ENCODE results near the gene NANOS2. TPM values are rescaled to one million over a fixed set of nuclear protein-coding genes. Genes with fewer than 3 reads are reported as not detected.

NANOS2 gene
- polyA plus RNA-seq, 6 donors from 2014 or later = not detected

DNA sequence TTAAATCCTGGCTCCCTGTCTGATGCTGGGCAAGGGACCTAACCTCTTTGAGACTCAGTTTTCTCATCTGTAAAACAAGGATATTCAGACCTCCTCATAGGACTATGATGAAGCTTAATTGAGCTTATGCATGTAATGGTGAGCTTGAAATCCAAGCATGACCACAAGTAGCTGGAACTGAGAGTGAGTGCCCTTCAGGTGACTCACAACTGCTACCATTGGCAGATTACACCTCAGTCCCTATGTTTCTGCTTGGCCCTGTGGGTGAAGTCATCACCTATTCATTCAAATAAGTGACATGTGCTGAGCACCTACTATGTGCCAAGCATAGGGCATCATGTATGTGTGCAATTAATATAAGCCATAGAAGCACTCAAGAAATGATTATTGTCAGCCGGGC is 33.3 kb upstream of the NANOS2 start:
- no peak for ATAC-seq (ENCODE audit: low read depth in 2 of 2)
- H3K4me3 Mint-ChIP-seq = no peak overlapping the region
- no peak overlapping the region for H3K27ac Mint-ChIP-seq
- H3K36me3 Mint-ChIP-seq = no peaks in the 10 kb centered on the region
- H3K9me3 Mint-ChIP-seq = peaks cover 0 to 11% (median 4%) of the 10 kb centered on the region in 7 donors
- peaks cover 36% of the 10 kb centered on the region in 3 donors for H3K27me3 Mint-ChIP-seq
- H3K4me1 Mint-ChIP-seq = peaks cover under 1 to 7% (median under 1%) of the 10 kb centered on the region in 3 donors
- no peak for DNase-seq

DNA sequence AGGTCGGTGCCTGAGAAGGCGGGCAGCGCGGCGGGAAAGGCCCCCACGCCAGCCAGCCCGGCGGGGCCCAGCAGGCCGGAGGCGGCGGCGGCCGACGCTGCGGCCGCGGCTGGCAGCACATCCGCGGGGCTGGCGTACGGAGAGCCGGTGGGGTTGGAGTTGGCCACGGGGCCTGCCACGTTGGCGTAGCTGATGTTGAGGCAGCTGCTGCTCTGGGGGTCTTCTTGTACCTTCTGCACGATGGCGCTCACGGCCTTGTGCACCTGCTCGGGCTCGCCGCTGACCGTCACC is 25.9 kb upstream of the NANOS2 start:
- Mint-ChIP-seq H3K4me3 (no peak overlapping the region), H3K9me3 (peaks cover 0 to 9% (median 2%) of the 10 kb centered on the region in 7 donors), H3K4me1 (no peaks in the 10 kb centered on the region), H3K27ac (no peak overlapping the region), H3K27me3 (peaks cover 36 to 70% (median 63%) of the 10 kb centered on the region in 3 donors), H3K36me3 (peaks cover 0 to 4% of the 10 kb centered on the region in 2 donors)
- DNase-seq = no peak
- ATAC-seq (ENCODE audit: low read depth in 2 of 2) = no peak

DNA sequence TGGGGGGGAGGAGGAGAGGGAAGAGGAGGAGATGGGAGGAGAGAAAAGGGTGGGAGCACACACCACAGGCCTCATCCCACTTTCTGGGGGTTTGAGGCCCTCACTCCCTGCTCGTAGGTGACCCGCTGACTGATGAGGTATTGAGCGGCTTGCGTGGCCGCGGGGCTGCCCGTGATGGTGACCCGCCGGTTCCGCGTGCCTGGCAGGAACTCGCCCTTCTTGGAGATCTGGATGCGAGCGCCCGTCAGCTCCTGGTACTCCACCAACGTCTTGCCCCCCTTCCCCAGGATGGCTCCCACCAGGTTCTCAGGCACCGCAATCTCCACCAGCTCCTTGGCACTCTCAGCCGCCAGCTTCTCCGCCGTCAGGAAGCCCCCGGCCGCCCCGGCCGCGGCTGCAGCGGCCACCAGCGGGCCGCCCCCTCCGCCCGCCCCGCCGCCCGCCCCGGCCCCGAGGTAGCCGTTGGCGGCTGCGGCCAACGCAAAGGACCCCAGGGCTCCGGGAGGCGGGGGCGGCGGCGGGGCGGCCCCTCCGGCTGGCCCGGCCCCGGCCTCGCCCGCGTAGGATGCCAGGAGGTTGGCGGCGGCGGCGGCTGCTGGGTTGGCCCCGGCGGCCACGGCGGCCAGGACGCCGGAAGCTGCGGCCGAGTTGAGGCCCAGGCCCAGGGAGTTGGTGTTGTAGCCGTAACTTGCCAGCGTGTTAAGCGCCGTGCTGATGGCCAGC is 25.4 kb upstream of the NANOS2 start:
- no peak for ATAC-seq (ENCODE audit: low read depth in 2 of 2)
- Mint-ChIP-seq H3K9me3 (peaks cover 0 to 9% (median 2%) of the 10 kb centered on the region in 7 donors), H3K4me1 (no peaks in the 10 kb centered on the region), H3K27ac (no peak overlapping the region), H3K4me3 (no peak overlapping the region), H3K36me3 (peaks cover 0 to 4% of the 10 kb centered on the region in 2 donors), H3K27me3 (peaks cover 39 to 75% (median 66%) of the 10 kb centered on the region in 3 donors)
- no peak for DNase-seq

DNA sequence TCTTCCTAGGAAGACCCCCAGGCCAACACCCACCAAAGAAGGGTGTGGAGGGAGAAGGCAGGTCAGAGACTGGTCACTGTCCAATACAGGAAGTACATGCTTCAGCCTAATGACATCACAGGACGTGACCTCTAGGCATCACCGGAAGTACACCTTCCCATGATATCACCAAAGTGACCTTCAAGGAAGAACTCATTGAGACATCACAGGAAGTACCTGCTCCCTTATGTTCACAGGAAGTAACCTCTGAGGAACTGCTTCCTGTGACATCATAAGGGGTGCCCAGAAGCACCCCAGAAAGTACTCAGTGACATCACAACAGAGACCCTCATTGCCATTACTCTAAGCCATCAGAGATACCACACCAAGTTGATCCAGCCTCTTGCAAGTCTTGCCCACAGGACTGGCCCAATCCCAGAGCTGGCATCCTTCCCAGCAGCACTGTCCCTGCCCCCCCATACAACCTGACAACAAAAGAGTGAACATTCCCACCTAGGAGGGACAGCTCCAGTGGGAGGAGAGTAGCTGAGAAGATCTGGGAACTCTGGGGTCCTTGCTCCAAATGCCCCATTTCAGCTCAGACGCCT is 24.2 kb upstream of the NANOS2 start:
- DNase-seq (no peak), ATAC-seq (ENCODE audit: low read depth in 2 of 2) (no peak)
- Mint-ChIP-seq H3K4me1 (no peaks in the 10 kb centered on the region), H3K4me3 (no peak overlapping the region), H3K27me3 (peaks cover 36 to 81% (median 72%) of the 10 kb centered on the region in 3 donors), H3K9me3 (peaks cover 0 to 9% (median 2%) of the 10 kb centered on the region in 7 donors), H3K27ac (no peak overlapping the region), H3K36me3 (peaks cover 0 to 4% of the 10 kb centered on the region in 2 donors)

DNA sequence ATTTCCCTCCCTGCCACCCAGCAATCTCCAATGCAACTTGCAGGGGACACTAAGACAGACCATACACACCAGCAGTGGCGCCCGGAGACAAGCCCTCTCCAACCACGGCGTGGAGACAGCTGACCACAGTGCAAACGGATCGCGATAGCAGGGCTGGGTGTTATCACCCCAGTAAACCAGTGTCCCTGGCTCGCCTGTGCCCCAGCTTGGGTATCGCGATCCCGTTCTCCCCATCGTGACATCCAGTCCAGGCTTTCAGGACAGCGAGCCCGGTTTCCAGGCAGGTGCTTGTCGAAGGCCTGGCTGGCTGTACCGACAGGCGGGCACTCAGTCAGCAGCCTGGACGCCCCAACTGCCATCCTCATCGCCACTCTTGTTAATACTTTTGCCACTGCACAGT is 20.7 kb upstream of the NANOS2 start:
- H3K4me1 Mint-ChIP-seq = no peaks in the 10 kb centered on the region
- H3K9me3 Mint-ChIP-seq = peaks cover 0 to 9% (median 2%) of the 10 kb centered on the region in 7 donors
- peaks cover 0 to 4% of the 10 kb centered on the region in 2 donors for H3K36me3 Mint-ChIP-seq
- H3K4me3 Mint-ChIP-seq = peak overlapping the region in 1 of 8 donors; percentile 15
- no peak overlapping the region for H3K27ac Mint-ChIP-seq
- peaks cover 39 to 86% (median 74%) of the 10 kb centered on the region in 3 donors for H3K27me3 Mint-ChIP-seq
- no peak for ATAC-seq (ENCODE audit: low read depth in 2 of 2)
- DNase-seq = no peak

DNA sequence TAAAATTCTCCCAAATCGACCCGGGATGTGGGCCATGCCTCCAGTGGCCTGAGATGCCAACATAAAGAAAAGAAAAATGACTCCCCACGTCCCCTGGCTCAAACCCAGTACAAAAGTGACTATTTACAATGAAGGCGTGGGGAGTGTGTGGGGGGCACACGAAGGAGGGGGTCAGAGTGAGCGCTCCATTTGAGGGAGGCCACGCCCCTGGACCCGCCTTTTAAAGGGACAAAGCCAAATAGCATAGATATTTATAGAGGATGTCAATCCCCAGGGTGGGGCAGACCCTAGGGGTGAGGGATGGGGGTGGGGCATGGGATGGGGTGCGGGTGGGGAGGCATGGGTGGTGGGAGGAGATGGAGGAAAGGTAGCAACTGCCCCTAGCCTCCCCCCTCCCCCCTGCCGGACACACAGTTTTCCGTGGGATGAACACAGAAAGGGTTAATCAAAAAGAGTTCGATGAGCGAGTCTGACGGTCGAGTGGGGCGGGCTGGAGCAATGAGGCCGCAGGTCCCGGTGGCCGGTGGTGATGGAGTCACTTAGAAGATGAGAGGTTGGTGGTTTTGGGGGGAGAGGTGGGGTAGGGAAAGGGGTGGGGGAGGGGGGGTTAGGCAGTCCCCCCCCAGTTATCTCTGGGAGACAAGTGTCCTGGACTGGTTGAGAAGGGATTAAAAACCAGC is 20.1 kb upstream of the NANOS2 start:
- peaks cover 0 to 4% of the 10 kb centered on the region in 2 donors for H3K36me3 Mint-ChIP-seq
- DNase-seq (no peak), ATAC-seq (ENCODE audit: low read depth in 2 of 2) (no peak)
- H3K27ac Mint-ChIP-seq = no peak overlapping the region
- H3K27me3 Mint-ChIP-seq = peaks cover 36 to 89% (median 74%) of the 10 kb centered on the region in 3 donors
- H3K4me3 Mint-ChIP-seq = no peak overlapping the region
- no peaks in the 10 kb centered on the region for H3K4me1 Mint-ChIP-seq
- peaks cover 0 to 9% (median 2%) of the 10 kb centered on the region in 7 donors for H3K9me3 Mint-ChIP-seq

DNA sequence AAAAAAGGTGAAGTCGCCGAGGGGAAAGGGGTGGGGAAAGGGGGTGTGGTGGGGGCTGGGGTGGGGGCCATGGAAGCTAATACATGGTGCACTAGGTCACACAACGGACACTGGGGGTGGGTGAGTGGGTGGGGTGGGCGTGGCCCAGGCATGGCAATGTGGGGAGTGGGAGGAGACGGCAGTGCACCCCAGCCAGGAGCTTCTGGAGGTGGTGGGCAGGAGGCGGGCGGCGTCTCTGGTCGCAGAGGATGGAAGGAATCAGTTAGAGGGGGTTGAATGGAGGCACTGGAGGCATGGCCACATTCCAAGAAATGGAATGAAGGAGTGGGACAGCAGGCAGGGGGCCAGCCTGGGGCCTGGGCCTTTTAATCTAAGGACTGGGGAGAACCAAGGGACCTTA is 19.2 kb upstream of the NANOS2 start:
- H3K9me3 Mint-ChIP-seq = peaks cover 0 to 7% (median 0%) of the 10 kb centered on the region in 7 donors
- ATAC-seq (ENCODE audit: low read depth in 2 of 2) (no peak), DNase-seq (no peak)
- H3K36me3 Mint-ChIP-seq = peaks cover 0 to 4% of the 10 kb centered on the region in 2 donors
- H3K4me3 Mint-ChIP-seq = no peak overlapping the region
- H3K27ac Mint-ChIP-seq = no peak overlapping the region
- no peaks in the 10 kb centered on the region for H3K4me1 Mint-ChIP-seq
- H3K27me3 Mint-ChIP-seq = peaks cover 33 to 80% (median 71%) of the 10 kb centered on the region in 3 donors

DNA sequence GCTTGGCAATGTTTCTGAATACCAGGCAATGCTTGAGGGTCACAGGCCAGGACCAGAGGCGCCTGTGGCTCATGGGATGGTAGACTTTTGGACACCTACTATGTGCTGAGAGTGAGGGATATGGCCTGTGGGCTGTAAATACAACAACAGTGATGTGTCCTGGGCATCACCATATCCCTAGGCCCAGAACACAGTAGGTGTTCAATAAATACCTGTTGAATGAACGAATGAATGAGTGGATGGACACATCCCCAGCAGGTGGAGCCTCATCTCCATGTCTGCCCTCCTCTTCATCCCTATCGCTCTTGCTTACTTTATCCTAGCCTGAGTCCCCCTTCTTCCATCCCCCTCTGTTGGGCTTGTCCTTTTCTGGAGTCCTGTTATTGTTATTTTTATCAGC is 16.5 kb upstream of the NANOS2 start:
- DNase-seq = no peak
- peaks cover 0 to 1% (median 0%) of the 10 kb centered on the region in 7 donors for H3K9me3 Mint-ChIP-seq
- peaks cover 25 to 53% (median 45%) of the 10 kb centered on the region in 3 donors for H3K27me3 Mint-ChIP-seq
- no peak overlapping the region for H3K4me3 Mint-ChIP-seq
- no peaks in the 10 kb centered on the region for H3K36me3 Mint-ChIP-seq
- no peak for ATAC-seq (ENCODE audit: low read depth in 2 of 2)
- peak overlapping the region in 2 of 6 donors; percentile 25 to 33 for H3K27ac Mint-ChIP-seq
- H3K4me1 Mint-ChIP-seq = peaks cover 8 to 15% (median 15%) of the 10 kb centered on the region in 3 donors

DNA sequence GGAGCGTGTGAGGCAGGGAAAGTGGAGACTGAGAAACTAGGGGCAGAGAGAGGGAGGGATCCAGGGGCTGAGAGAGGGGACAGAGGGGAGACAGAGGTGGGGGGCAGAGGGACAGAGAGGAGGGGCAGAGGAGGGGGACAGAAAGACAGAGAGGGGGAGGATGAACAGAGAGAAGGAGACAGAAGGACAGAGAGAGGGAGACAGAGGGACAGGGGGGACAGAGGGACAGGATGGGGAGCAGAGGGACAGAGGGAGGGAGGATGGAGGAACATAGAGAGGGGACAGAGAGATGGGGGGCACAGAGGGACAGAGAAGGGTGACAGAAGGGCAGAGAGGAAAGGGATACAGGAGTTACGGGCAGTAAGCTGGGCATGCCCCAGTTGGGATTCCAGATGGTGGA is 14.7 kb upstream of the NANOS2 start:
- Mint-ChIP-seq H3K4me3 (no peak overlapping the region), H3K36me3 (no peaks in the 10 kb centered on the region), H3K4me1 (peaks cover 8 to 15% (median 15%) of the 10 kb centered on the region in 3 donors), H3K9me3 (peaks cover 0 to 1% (median 0%) of the 10 kb centered on the region in 7 donors), H3K27me3 (peaks cover 14 to 35% (median 27%) of the 10 kb centered on the region in 3 donors), H3K27ac (no peak overlapping the region)
- DNase-seq (no peak), ATAC-seq (ENCODE audit: low read depth in 2 of 2) (no peak)

DNA sequence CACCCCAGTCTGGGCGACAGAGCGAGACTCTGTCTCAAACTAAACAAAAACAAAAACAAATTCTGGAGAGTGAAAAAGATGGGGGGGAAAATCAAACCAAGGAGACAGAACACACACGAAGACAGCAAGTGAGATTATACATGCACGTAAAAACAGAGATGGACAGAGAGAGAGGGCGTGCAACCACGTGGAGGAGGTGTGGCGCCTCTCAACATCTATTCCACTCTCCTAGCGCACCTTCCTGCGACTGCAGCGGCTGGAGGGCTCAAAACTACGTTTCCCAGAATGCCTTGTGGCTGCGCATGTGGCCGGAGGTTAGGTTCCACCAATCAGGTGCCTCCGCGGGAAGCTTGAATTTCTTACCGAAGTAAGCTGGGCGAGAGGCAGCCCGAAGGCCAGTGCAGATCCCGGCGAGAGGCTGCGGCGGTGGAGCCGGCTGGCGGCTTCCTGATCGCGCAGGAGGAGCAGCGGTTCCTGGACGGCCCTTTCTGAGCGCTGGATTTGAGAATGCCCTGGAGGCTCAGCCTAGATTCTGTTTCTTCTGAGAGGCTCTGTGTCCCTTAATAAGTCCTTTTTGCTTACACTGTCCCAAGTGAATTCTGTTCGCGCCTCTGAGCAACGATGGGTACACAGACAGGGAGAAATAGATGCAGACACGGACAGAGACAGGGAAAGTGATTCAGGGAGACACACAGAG is 13.1 kb upstream of the NANOS2 start:
- Mint-ChIP-seq H3K9me3 (peaks cover 0 to 1% (median 0%) of the 10 kb centered on the region in 7 donors), H3K4me3 (peak overlapping the region in 4 of 8 donors; percentile 11 to 61 (median 42)), H3K36me3 (no peaks in the 10 kb centered on the region), H3K27me3 (peaks cover 9 to 22% (median 18%) of the 10 kb centered on the region in 3 donors), H3K4me1 (peaks cover 8 to 15% (median 15%) of the 10 kb centered on the region in 3 donors), H3K27ac (peak overlapping the region in 1 of 6 donors; percentile 24)
- DNase-seq (peak; percentile 78), ATAC-seq (ENCODE audit: low read depth in 2 of 2) (peak; percentile 98 to 100)

DNA sequence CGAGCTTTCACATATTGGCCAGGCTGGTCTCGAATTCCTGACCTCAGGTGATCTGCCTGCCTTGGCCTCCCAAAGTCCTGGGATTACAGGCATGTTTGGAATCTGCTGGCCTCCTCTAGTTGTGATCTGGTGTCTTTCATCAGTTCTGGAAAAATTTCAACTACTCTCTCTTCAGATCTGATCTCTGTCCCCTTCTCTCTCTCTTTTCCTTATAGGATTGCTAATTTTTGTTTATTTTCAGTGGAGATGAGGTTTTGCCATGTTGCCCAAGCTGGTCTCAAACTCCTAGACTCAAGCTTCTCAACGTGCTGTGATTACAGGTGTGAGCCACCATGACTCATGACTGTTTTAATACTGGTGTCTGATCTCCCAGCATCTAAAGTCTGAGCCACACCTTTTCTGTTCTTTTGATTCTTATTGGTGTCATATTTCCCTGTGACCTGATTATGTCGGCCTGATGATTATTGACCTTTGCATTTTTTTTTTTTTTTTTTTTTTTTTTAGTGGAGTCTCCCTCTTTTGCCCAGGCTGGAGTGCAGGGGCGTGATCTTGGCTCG is 10.4 kb upstream of the NANOS2 start:
- Mint-ChIP-seq H3K36me3 (no peaks in the 10 kb centered on the region), H3K4me1 (peaks cover 8 to 15% (median 15%) of the 10 kb centered on the region in 3 donors), H3K27ac (peak overlapping the region in 1 of 6 donors; percentile 43), H3K9me3 (peaks cover 0 to 1% (median 0%) of the 10 kb centered on the region in 7 donors), H3K27me3 (peaks cover 8 to 13% (median 10%) of the 10 kb centered on the region in 3 donors), H3K4me3 (no peak overlapping the region)
- DNase-seq (no peak), ATAC-seq (ENCODE audit: low read depth in 2 of 2) (no peak)

DNA sequence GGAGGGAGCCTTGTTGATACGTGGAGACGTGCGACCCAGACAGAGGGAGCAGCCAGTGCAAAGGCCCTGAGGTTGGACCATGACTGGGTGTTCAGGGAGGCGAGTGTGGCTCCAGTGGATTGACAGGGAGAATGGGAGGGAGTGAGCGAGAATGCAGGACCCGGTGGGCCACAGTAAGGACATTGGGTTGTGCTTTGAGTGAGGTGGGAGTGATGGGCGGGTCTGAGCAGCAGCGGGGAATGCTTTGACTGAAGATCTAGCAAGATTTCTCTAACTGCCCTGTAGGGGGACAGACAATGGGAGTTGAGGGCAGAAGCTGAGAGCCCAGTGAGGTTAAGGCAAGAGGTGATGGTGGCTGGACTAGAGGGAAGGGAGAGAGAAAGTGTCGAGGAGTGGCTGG is 7.7 kb upstream of the NANOS2 start:
- H3K27ac Mint-ChIP-seq = peak overlapping the region in 2 of 6 donors; percentile 21 to 73
- H3K9me3 Mint-ChIP-seq = peaks cover 0 to 1% (median 0%) of the 10 kb centered on the region in 7 donors

DNA sequence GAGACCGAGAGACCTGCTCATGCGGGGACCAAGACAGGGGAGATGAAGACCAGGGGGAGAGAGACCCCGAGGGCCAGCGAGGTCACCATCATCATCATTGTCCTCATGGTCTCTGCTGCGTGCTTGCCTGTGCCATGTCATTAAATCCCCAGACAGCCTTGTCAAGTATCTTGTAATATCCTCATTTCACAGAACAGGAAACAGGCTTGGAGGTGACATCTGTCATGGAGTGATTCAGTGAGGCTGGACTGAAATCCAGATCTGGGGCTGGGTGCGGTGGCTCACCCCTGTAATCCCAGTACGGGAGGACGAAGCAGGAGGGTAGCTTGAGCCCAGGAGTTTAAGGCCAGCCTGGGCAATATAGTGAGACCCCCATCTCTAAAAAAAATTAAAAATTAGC is 5.9 kb upstream of the NANOS2 start:
- peaks cover 22 to 31% (median 22%) of the 10 kb centered on the region in 3 donors for H3K27me3 Mint-ChIP-seq
- no peaks in the 10 kb centered on the region for H3K4me1 Mint-ChIP-seq
- ATAC-seq (ENCODE audit: low read depth in 2 of 2) (no peak), DNase-seq (no peak)
- no peaks in the 10 kb centered on the region for H3K36me3 Mint-ChIP-seq
- no peaks in the 10 kb centered on the region for H3K9me3 Mint-ChIP-seq
- H3K27ac Mint-ChIP-seq = no peak overlapping the region
- no peak overlapping the region for H3K4me3 Mint-ChIP-seq

More for the DNA sequence above, 7.7 kb upstream of the NANOS2 start:
- no peaks in the 10 kb centered on the region for H3K36me3 Mint-ChIP-seq
- ATAC-seq (ENCODE audit: low read depth in 2 of 2) (peak in 1 of 2 donors; percentile 37), DNase-seq (no peak)
- H3K4me3 Mint-ChIP-seq = no peak overlapping the region
- peaks cover 14 to 23% (median 16%) of the 10 kb centered on the region in 3 donors for H3K27me3 Mint-ChIP-seq
- H3K4me1 Mint-ChIP-seq = peaks cover under 1 to 5% (median 5%) of the 10 kb centered on the region in 3 donors

Data from naive B cell (primary cell).